ENCODE measurements around the gene CLPTM1. TPM values are rescaled to one million over a fixed set of nuclear protein-coding genes. Genes with fewer than 3 reads are reported as not detected.

CLPTM1 gene
- total and polyA plus RNA-seq, 2 donors (not counting 3 experiments of a cell fraction or from before 2014, with no cell fraction given) = 108 to 176 TPM

GRCh38 chr19:44961821-44962220 lies 6.6 kb downstream of the CLPTM1 start:
- dilution Hi-C loops (cut with MboI; ENCODE audit: extremely low pct_ligation_motif_present, low sequenced_read_pairs) = no loop called here

GRCh38 chr19:44968118-44968517 lies 12.9 kb downstream of the CLPTM1 start:
- CTCF ChIA-PET = no interaction called here
- dilution Hi-C loops (cut with MboI; ENCODE audit: extremely low pct_ligation_motif_present, low sequenced_read_pairs) = no loop called here
- H2AFZ ChIP-seq (ENCODE audit: low read depth, low read length) = no peak overlapping the region

More at GRCh38 chr19:44961821-44962220, 6.6 kb downstream of the CLPTM1 start:
- BruUV-seq (replicated peaks) = no TSS peak
- ChIA-PET CTCF (interaction anchor here (1.3 kb wide), 1 partner anchor 29 kb away, joined by 3 read pairs; no protein-coding TSS in a partner anchor), POLR2A (no interaction called here)
- peaks cover 46% of the 10 kb centered on the region for H3K79me2 ChIP-seq (ENCODE audit: control insufficient read depth, insufficient read depth, low read length)
- intact Hi-C loops (cut with micrococcal nuclease) = no loop called here
- no peak for DNase-seq (ENCODE audit: low read depth, low spot score)
- H3K27me3 ChIP-seq (ENCODE audit: control insufficient read depth in 2 of 2, insufficient read depth in 2 of 2, low read length in 2 of 2) = no peaks in the 10 kb centered on the region
- TF ChIP-seq POLR2AphosphoS5 (IDR thresholded peaks at IDR 0.05; ENCODE audit: insufficient read depth, low read depth, low read length) = no peak
- FAIRE-seq = no peak
- no peak overlapping the region for H3K9ac ChIP-seq (replicated peaks; ENCODE audit: extremely low read depth, insufficient read depth, low read length)
- no peak overlapping the region for H2AFZ ChIP-seq (ENCODE audit: low read depth, low read length)
- H3K4me1 ChIP-seq (ENCODE audit: control insufficient read depth, extremely low read depth, insufficient read depth, low read length) = peaks cover under 1% of the 10 kb centered on the region
- peaks cover 9 to 17% of the 10 kb centered on the region in 2 experiments for H3K36me3 ChIP-seq (ENCODE audit: control insufficient read depth in 2 of 2, extremely low read depth in 1 of 2, insufficient read depth in 2 of 2, low read length in 2 of 2)
- no peaks in the 10 kb centered on the region for H3K9me3 ChIP-seq (replicated peaks; ENCODE audit: control insufficient read depth, insufficient read depth, low read length)
- no peak overlapping the region for H3K27ac ChIP-seq (ENCODE audit: insufficient read depth, low read depth, low read length)
- no peaks in the 10 kb centered on the region for H3K9me1 ChIP-seq (replicated peaks; ENCODE audit: control insufficient read depth, extremely low read depth, insufficient read depth, low read length)
- H3K4me2 ChIP-seq (ENCODE audit: insufficient read depth, low read length) = no peak overlapping the region
- H3K4me3 ChIP-seq (replicated peaks in 1 of 3; ENCODE audit: insufficient read depth in 1 of 3, low read depth in 1 of 3, low read length in 3 of 3) = no peak overlapping the region
- no peaks in the 10 kb centered on the region for H4K20me1 ChIP-seq (replicated peaks; ENCODE audit: control insufficient read depth, extremely low read depth, insufficient read depth, low read length)

More at GRCh38 chr19:44968118-44968517, 12.9 kb downstream of the CLPTM1 start:
- FAIRE-seq (no peak), DNase-seq (ENCODE audit: low read depth, low spot score) (no peak)
- H3K4me1 ChIP-seq (ENCODE audit: control insufficient read depth, extremely low read depth, insufficient read depth, low read length) = no peaks in the 10 kb centered on the region
- no peaks in the 10 kb centered on the region for H3K27me3 ChIP-seq (ENCODE audit: control insufficient read depth in 2 of 2, insufficient read depth in 2 of 2, low read length in 2 of 2)
- H4K20me1 ChIP-seq (replicated peaks; ENCODE audit: control insufficient read depth, extremely low read depth, insufficient read depth, low read length) = no peaks in the 10 kb centered on the region
- H3K9me3 ChIP-seq (replicated peaks; ENCODE audit: control insufficient read depth, insufficient read depth, low read length) = no peaks in the 10 kb centered on the region
- no peak overlapping the region for H3K4me2 ChIP-seq (ENCODE audit: insufficient read depth, low read length)
- H3K9me1 ChIP-seq (replicated peaks; ENCODE audit: control insufficient read depth, extremely low read depth, insufficient read depth, low read length) = no peaks in the 10 kb centered on the region
- no TSS peak for BruUV-seq (replicated peaks)
- intact Hi-C loops (cut with micrococcal nuclease) = no loop called here
- POLR2A ChIA-PET = no interaction called here
- H3K4me3 ChIP-seq (replicated peaks in 1 of 3; ENCODE audit: insufficient read depth in 1 of 3, low read depth in 1 of 3, low read length in 3 of 3) = no peak overlapping the region
- no peak overlapping the region for H3K27ac ChIP-seq (ENCODE audit: insufficient read depth, low read depth, low read length)
- TF ChIP-seq POLR2A (IDR thresholded peaks at IDR 0.05; ENCODE audit: low read depth, low read length) (no peak), MYC (IDR thresholded peaks at IDR 0.05; ENCODE audit: low read depth, low read length) (no peak), POLR2AphosphoS5 (IDR thresholded peaks at IDR 0.05; ENCODE audit: insufficient read depth, low read depth, low read length) (no peak), FOS (IDR thresholded peaks at IDR 0.05; ENCODE audit: borderline replicate concordance, insufficient read depth, low read length) (no peak), EZH2 (IDR thresholded peaks at IDR 0.05; ENCODE audit: borderline replicate concordance, low read depth, low read length, severe bottlenecking) (no peak), JUN (IDR thresholded peaks at IDR 0.05; ENCODE audit: borderline replicate concordance, insufficient read depth, insufficient read length, low read depth) (no peak)
- TF ChIP-seq, protein P1, sequence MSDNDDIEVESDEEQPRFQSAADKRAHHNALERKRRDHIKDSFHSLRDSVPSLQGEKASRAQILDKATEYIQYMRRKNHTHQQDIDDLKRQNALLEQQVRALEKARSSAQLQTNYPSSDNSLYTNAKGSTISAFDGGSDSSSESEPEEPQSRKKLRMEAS (IDR thresholded peaks at IDR 0.05; ENCODE audit: insufficient read depth, insufficient read length) = no peak
- TF ChIP-seq, protein P2, sequence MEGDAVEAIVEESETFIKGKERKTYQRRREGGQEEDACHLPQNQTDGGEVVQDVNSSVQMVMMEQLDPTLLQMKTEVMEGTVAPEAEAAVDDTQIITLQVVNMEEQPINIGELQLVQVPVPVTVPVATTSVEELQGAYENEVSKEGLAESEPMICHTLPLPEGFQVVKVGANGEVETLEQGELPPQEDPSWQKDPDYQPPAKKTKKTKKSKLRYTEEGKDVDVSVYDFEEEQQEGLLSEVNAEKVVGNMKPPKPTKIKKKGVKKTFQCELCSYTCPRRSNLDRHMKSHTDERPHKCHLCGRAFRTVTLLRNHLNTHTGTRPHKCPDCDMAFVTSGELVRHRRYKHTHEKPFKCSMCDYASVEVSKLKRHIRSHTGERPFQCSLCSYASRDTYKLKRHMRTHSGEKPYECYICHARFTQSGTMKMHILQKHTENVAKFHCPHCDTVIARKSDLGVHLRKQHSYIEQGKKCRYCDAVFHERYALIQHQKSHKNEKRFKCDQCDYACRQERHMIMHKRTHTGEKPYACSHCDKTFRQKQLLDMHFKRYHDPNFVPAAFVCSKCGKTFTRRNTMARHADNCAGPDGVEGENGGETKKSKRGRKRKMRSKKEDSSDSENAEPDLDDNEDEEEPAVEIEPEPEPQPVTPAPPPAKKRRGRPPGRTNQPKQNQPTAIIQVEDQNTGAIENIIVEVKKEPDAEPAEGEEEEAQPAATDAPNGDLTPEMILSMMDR (IDR thresholded peaks at IDR 0.05; ENCODE audit: extremely low read depth in 1 of 2, insufficient read depth in 1 of 2, low read depth in 1 of 2, low read length in 2 of 2) = no peak
- peaks cover 4 to 19% of the 10 kb centered on the region in 2 experiments for H3K36me3 ChIP-seq (ENCODE audit: control insufficient read depth in 2 of 2, extremely low read depth in 1 of 2, insufficient read depth in 2 of 2, low read length in 2 of 2)
- H3K9ac ChIP-seq (replicated peaks; ENCODE audit: extremely low read depth, insufficient read depth, low read length) = no peak overlapping the region
- H3K79me2 ChIP-seq (ENCODE audit: control insufficient read depth, insufficient read depth, low read length) = no peaks in the 10 kb centered on the region

All from endothelial cell of umbilical vein (primary cell).